Adipose tissue (tissue), 3 donors: ENCODE results near the gene SP140L. TPM values are rescaled to one million over a fixed set of nuclear protein-coding genes. Genes with fewer than 3 reads are reported as not detected.
"Not testable (repeated sequence)": the region's sequence is repeated elsewhere in the genome, so short reads cannot be mapped to it uniquely, and the experiment has no call there.

Source experiments
- H3K27ac ChIP-seq: one replicate; pipeline ENCODE4 v1.5.1; 2013; ENCODE audit warnings: low read depth, low read length
- WGBS, 3 donors: extraction: QIAGEN DNeasy Blood & Tissue Kit; methylation state at CpG; one replicate each; pipeline ENCODE4 v1.1.7; 2013; 5-methylcytosine and 5-hydroxymethylcytosine counted together
- polyA plus RNA-seq, 3 donors: library from polyadenylated mRNA; stranded (reverse); fragments of 200-250 nt; gene quantifications; one replicate each; pipeline ENCODE4 v1.2.3, GENCODE V29; 2013
- donor health status: healthy with polysubstance abuse.
- donor health status: Bipolar disorder and iron deficiency.
- donor health status: healthy.

The SP140L gene
- polyA plus RNA-seq, 3 donors: 8.3 to 10.5 (median 8.9) TPM

DNA sequence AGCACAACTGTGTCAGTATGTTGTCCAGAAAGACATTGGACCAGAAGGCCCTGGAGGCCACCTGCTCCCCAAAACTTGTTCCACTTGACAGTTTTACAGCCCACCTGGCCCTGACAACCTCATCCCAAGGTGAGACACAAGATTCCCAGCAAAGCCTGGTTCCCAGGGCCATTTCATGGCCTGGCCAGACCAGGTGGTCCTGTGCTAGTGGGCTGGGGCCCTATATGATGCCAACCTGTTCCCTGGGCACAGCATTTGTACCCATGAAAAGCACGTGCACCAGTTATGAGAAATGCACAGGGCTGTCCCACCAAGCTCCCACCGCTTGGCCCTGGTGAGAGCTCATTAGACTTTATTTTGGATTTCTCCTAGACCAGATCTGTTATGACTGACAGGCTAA, 6.0 kb upstream of the SP140L start:
- 96 to 97% (median 96%) methylated on average over 2 of the region's 2 CpGs for WGBS, 3 donors
- H3K27ac ChIP-seq: no peak overlapping the region

GRCh38 chr2:230322561-230323384, 4.2 kb upstream of the SP140L start:
- WGBS, 3 donors: 86 to 89% (median 87%) methylated on average over 12 of the region's 12 CpGs

GRCh38 chr2:230323385-230324106, 3.4 kb upstream of the SP140L start:
- 87 to 93% (median 90%) methylated on average over 18 of the region's 18 CpGs for WGBS, 3 donors
- no peak overlapping the region for H3K27ac ChIP-seq

More at GRCh38 chr2:230322561-230323384, 4.2 kb upstream of the SP140L start:
- H3K27ac ChIP-seq: no peak overlapping the region

DNA sequence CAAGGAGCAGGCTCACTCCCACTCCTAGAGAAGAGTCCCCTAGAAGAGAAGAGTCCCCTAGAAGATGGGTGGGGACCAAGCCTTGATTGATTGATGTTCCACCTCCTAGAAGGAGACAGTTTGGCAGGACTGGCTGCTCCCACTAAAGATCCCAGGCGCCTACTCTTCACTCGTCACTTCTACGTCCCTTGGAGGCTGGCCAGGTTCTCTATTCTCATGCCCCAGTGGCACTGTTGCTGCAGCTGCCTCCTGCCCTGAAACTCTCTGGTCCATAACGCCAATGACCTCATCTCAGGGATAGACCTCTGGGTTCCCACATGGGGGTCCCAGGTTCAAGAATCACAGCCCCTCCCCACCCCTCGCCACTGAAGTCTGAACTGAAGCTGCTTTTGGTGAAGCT, 2.5 kb upstream of the SP140L start:
- no peak overlapping the region for H3K27ac ChIP-seq
- 78 to 86% (median 82%) methylated on average over 5 of the region's 5 CpGs for WGBS, 3 donors

DNA sequence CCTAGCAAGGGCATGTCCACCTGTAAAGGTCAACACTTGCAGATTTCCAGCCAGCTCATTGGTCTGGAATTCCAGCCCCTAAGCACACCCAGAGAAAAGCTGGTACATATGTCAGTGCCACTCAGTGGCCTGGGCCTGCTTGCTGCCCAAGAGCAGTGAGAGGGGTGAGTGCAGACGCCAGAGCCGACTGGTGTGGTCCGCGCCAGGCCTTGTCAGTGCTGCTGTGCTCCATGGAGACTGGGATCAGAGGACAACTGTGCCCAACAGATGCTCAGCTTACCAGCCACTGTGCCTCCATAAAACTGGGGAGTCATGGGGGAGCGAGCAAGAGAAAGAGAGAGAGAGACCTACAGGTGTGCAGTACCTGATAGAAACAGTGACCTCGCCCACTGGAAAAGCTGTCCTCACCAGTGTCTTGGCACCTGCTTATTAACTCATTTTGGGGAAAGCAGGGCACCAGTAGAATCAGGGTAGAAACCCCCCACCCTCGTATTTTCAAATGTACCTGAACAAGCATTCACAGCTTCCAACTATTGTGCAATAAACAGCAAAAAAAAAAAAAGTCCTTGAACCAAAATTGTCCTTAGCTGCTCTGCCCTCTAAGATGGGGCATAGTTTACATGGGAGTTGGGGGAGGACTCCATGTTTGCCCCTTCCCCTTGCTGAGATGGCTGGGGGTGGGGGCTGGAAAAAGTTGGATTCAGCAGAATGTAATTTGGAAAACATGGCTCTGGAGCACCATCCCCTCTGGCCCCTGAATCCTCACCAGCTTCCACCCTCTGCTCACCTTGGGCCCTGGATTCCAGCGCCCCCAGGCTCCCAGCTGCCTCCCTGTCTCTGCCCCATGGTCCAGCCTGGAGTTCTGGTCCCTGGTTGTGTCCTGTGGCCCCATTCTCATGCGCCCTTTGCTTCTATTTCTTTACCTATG, 1.4 kb upstream of the SP140L start:
- H3K27ac ChIP-seq: no peak overlapping the region
- WGBS, 3 donors: 94 to 97% (median 95%) methylated on average over 8 to 9 of the region's 9 CpGs

GRCh38 chr2:230327418-230328154, 593 bp downstream of the SP140L start:
- WGBS, 3 donors: 55 to 64% (median 64%) methylated on average over 5 of the region's 5 CpGs
- no peak overlapping the region for H3K27ac ChIP-seq

- 89 to 93% (median 92%) methylated on average over 8 of the region's 8 CpGs for WGBS, 3 donors
- no peak overlapping the region for H3K27ac ChIP-seq
These were observed 1.1 kb downstream of the SP140L start for GRCh38 chr2:230328155-230328458.

DNA sequence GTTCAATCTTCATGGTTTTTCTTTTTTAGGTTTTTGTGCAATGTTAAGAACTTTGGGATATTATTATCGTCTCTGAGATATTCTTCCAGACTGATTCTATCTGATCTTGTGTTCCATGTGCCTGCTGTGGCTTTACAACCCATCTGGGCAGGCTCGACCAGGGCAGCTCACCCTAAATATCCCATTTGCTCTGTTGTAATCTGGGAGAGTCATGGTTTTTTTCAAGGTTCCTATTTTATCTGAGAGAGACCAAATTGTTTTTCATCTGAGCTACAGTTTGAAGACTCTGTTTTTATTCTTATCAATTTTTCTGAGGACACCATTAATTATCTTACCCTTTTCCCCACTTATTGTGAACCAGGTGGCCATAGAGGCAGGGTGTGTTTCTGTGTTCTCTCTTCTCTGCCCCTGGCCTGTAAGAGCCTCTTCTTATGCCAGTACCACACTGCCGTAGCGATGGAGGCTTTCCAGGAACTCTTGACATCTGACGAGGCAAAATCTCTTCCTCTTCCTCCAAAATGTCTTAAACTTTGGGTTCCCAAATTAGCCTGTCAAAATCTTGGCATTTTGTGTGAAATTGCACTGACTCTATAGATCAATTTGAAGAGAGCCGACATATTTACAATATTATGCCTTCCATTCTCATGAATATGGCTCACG, 3.1 kb downstream of the SP140L start:
- WGBS, 3 donors: 74 to 90% (median 86%) methylated on average over 7 of the region's 7 CpGs
- H3K27ac ChIP-seq: no peak overlapping the region

- H3K27ac ChIP-seq: no peak overlapping the region
- WGBS, 3 donors: 86 to 95% (median 92%) methylated on average over 7 of the region's 7 CpGs
These were observed 3.7 kb downstream of the SP140L start for GRCh38 chr2:230330725-230331124.

GRCh38 chr2:230335461-230335863, 8.5 kb downstream of the SP140L start:
- no peak overlapping the region for H3K27ac ChIP-seq
- 35 to 50% (median 46%) methylated on average over 3 of the region's 3 CpGs for WGBS, 3 donors

GRCh38 chr2:230335864-230336506, 9.0 kb downstream of the SP140L start:
- no peak overlapping the region for H3K27ac ChIP-seq
- 76 to 86% (median 77%) methylated on average over 3 of the region's 3 CpGs for WGBS, 3 donors

DNA sequence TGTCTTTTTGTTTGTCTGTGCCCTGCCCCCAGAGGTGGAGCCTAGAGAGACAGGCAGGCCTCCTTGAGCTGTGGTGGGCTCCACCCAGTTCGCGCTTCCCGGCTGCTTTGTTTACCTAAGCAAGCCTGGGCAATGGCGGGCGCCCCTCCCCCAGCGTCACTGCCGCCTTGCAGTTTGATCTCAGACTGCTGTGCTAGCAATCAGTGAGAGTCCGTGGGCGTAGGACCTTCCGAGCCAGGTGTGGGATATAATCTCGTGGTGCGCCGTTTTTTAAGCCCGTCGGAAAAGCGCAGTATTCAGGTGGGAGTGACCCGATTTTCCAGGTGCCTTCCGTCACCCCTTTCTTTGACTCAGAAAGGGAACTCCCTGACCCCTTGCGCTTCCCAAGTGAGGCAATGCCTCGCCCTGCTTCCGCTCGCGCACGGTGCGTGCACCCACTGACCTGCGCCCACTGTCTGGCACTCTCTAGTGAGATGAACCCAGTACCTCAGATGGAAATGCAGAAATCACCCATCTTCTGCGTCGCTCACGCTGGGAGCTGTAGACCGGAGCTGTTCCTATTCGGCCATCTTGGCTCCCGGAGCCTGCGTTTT, 15.0 kb downstream of the SP140L start:
- not testable (repeated sequence) for H3K27ac ChIP-seq
- WGBS, 3 donors: 89 to 96% (median 91%) methylated on average over 25 to 33 of the region's 33 CpGs

- not testable (repeated sequence) for H3K27ac ChIP-seq
- 98 to 99% (median 99%) methylated on average over 2 of the region's 2 CpGs for WGBS, 3 donors
These were observed 16.1 kb downstream of the SP140L start for GRCh38 chr2:230343041-230343624.

DNA sequence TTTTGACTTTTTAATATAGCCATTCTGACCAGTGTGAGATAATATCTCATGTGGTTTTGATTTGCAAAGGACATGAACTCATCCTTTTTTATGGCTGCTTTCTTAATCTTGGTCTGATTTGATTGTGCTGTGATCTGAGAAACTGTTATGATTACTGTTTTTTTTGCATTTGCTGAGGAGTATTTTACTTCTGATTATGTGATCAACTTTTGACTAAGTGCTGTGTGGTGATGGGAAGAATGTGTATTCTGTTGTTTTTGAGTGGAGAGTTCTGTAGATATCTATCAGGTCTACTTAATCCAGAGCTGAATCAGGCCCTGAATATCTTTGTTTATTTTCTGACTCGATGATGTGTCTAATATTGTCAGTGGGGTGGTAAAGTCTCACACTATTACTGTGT, 16.8 kb downstream of the SP140L start:
- H3K27ac ChIP-seq: no peak overlapping the region
- WGBS, 3 donors: 74 to 94% (median 89%) methylated on average over 1 of the region's 1 CpG

DNA sequence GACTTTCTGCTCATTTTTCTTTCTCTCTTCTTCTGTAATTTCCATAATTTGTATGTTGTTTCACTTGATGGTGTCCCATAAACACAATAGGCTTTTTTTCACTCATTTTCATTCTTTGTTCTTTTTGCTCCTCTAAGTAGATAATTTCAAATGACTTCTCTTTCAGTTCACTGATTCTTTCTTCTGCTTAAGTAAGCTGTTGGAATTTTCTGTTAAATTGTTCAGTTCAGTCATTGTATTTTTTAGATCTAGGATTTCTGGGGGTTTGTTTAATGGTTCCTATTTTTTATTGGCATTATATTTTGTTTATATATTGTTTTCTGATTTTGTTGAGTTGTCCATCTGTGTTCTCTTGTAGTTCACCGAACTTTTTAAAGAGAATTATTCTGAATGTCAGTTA, 19.5 kb downstream of the SP140L start:
- 97 to 100% (median 100%) methylated on average over 1 of the region's 1 CpG for WGBS, 3 donors
- H3K27ac ChIP-seq: no peak overlapping the region

GRCh38 chr2:230346921-230347533, 20.0 kb downstream of the SP140L start:
- no peak overlapping the region for H3K27ac ChIP-seq
- 90 to 95% (median 91%) methylated on average over 1 of the region's 1 CpG for WGBS, 3 donors
